K562 (cell line): ENCODE measurements around the gene OR2F2. TPM values are rescaled to one million over a fixed set of nuclear protein-coding genes. Genes with fewer than 3 reads are reported as not detected.

Experiments
- ADNP ChIP-seq: fragments of 200-800 bp; sonication (Bioruptor generic); IDR thresholded peaks from 2 replicates; pipeline ENCODE4 v1.6.1; 2016; ENCODE audit warnings: missing genetic modification characterization, missing compliant biosample characterization
- ARID3A ChIP-seq: IDR thresholded peaks from 2 replicates; pipeline ENCODE4 v1.6.1; 2012; ENCODE audit warnings: low read depth, low read length, improper control_type of control experiment, borderline replicate concordance
- ATF7 ChIP-seq: fragments of 450-650 bp; IDR thresholded peaks from 2 replicates; pipeline ENCODE4 v1.7.1; 2014; ENCODE audit warnings: mild to moderate bottlenecking, moderate library complexity
- CC2D1A ChIP-seq: fragments of 450-650 bp; IDR thresholded peaks from 2 replicates; pipeline ENCODE4 v1.6.1; 2017; ENCODE audit warnings: mild to moderate bottlenecking
- CEBPZ ChIP-seq: fragments of 150-350 bp; IDR thresholded peaks from 2 replicates; pipeline ENCODE4 v1.6.1; 2014; ENCODE audit warnings: low read depth, mild to moderate bottlenecking, low read length, borderline replicate concordance
- CHCHD3 ChIP-seq: fragments of 250-450 bp; sonication (Bioruptor Pico); IDR thresholded peaks from 2 replicates; pipeline ENCODE4 v2.1.2; 2022; ENCODE audit warnings: mild to moderate bottlenecking
- CHD1 ChIP-seq: fragments of 200-600 bp; sonication (generic); IDR thresholded peaks from one replicate; pipeline ENCODE4 v1.6.1; 2012; ENCODE audit warnings: mild to moderate bottlenecking, moderate library complexity, low read length, inconsistent platforms
- DEAF1 ChIP-seq: fragments of 450-650 bp; formaldehyde crosslinking; IDR thresholded peaks from 2 replicates; pipeline ENCODE4 v1.4.0; 2020; ENCODE audit warnings: mild to moderate bottlenecking, moderate library complexity
- EP300 ChIP-seq: IDR thresholded peaks from 2 replicates; pipeline ENCODE4 v1.6.1; 2012; ENCODE audit warnings: low read length, improper control_type of control experiment
- JUN ChIP-seq, 2 experiments: sonication (generic) in 1 of 2; formaldehyde crosslinking in 1 of 2; IDR thresholded peaks; 2 replicates each; pipeline versions ENCODE4 v1.6.1 to v1.8.0; 2012 to 2022; ENCODE audit warnings: borderline replicate concordance in 2 of 2, mild to moderate bottlenecking in 2 of 2, improper control_type of control experiment in 1 of 2, low read depth in 1 of 2, low read length in 1 of 2, missing genetic modification reagents in 1 of 2
- JUND ChIP-seq, 2 experiments: IDR thresholded peaks; 2 replicates in 1 of 2; 3 replicates in 1 of 2; pipeline ENCODE4 v1.6.1; 2011; ENCODE audit warnings: borderline replicate concordance in 2 of 2, low read depth in 2 of 2, low read length in 2 of 2, improper control_type of control experiment in 1 of 2, missing biosample characterization in 1 of 2, missing genetic modification characterization in 1 of 2, missing genetic modification reagents in 1 of 2
- MLX ChIP-seq, 2 experiments: fragments of 450-650 bp in 1 of 2; sonication (generic) in 1 of 2; formaldehyde crosslinking; conservative IDR thresholded peaks; 2 replicates each; pipeline versions ENCODE4 v1.4.0 to v1.8.1; 2020 to 2022; ENCODE audit warnings: mild to moderate bottlenecking in 1 of 2, missing genetic modification reagents in 1 of 2
- MYNN ChIP-seq, 2 experiments: sonication (generic); formaldehyde crosslinking in 1 of 2; IDR thresholded peaks; 2 replicates each; pipeline versions ENCODE4 v1.5.0 to v1.6.1; 2016 to 2020; ENCODE audit warnings: antibody characterized with exemption in 1 of 2, missing genetic modification reagents in 1 of 2
- NBN ChIP-seq: fragments of 450-650 bp; IDR thresholded peaks from 2 replicates; pipeline ENCODE4 v1.6.1; 2016; ENCODE audit warnings: low read depth, mild to moderate bottlenecking
- RBBP5 ChIP-seq: fragments of 200-600 bp; sonication (generic); IDR thresholded peaks from 2 replicates; pipeline ENCODE4 v1.6.1; 2012; ENCODE audit warnings: borderline replicate concordance, mild to moderate bottlenecking, low read length, control low read depth, inconsistent platforms; ENCODE audit not compliant: insufficient read depth, poor library complexity, severe bottlenecking
- RCOR1 ChIP-seq, 2 experiments: IDR thresholded peaks; 2 replicates each; pipeline ENCODE4 v1.6.1; 2012; ENCODE audit warnings: low read depth in 2 of 2, low read length in 2 of 2, borderline replicate concordance in 1 of 2, improper control_type of control experiment in 1 of 2
- TRIM24 ChIP-seq, 2 experiments: fragments of 450-650 bp; IDR thresholded peaks; 2 replicates each; pipeline ENCODE4 v1.6.1; 2016
- ZKSCAN8 ChIP-seq: fragments of 200-800 bp; sonication (Bioruptor generic); IDR thresholded peaks from 2 replicates; pipeline ENCODE4 v1.6.1; 2016; ENCODE audit warnings: missing genetic modification characterization, missing compliant biosample characterization
- polyA plus RNA-seq, 8 experiments: library from polyadenylated mRNA; depleted of rRNA in 4 of 8; stranded (reverse) in 5 of 8; unstranded in 3 of 8; fragments of >200 nt; fragmentation: Nextera tagmentation in 2 of 8; fragmentation: Illumina TruSeq in 1 of 8; extraction: Ambion mirVana in 2 of 8; extraction: Trizol in 1 of 8; gene quantifications; 2 replicates each; pipeline versions ENCODE4 v1.2.1 to v1.2.3, GENCODE V29; 2011 to 2014; ENCODE audit warnings: inconsistent platforms in 1 of 8, missing spikeins in 1 of 8
- total RNA-seq, 7 experiments: library from RNA; depleted of rRNA in 6 of 7; stranded (reverse); fragments of >200 nt in 6 of 7; fragmentation: Illumina TruSeq in 2 of 7; extraction: Trizol in 2 of 7; gene quantifications; 2 replicates each; pipeline versions ENCODE4 v1.2.1 to v1.2.3, GENCODE V29; 2011 to 2021; ENCODE audit warnings: low replicate concordance in 1 of 7

OR2F2 gene
- total and polyA plus RNA-seq, 9 of the 15 experiments (the other 6 are each of a cell fraction or from before 2014, with no cell fraction given) = not detected

- peak; percentile 86 to 92 for TF ChIP-seq TRIM24 (IDR thresholded peaks at IDR 0.05)
- TF ChIP-seq ARID3A = peak; percentile 88
- peak; percentile 82; the same call in 1 of the 2 replicates for TF ChIP-seq JUND (IDR thresholded peaks at IDR 0.05; ENCODE audit: borderline replicate concordance, low read depth, low read length)
- peak; percentile 83 for TF ChIP-seq JUND (tag; IDR thresholded peaks at IDR 0.05; ENCODE audit: borderline replicate concordance, low read depth, low read length)
- no peak for TF ChIP-seq RBBP5
- TF ChIP-seq CEBPZ = no peak
- no peak for TF ChIP-seq CHD1
- TF ChIP-seq ATF7 = peak; percentile 96
- no peak for TF ChIP-seq CHCHD3 (CRISPR knock-in tag)
- TF ChIP-seq ZKSCAN8 (CRISPR knock-in tag) = no peak
- TF ChIP-seq NBN = peak; percentile 63
- TF ChIP-seq RCOR1 (IDR thresholded peaks at IDR 0.05; ENCODE audit: borderline replicate concordance in 1 of 2, low read depth in 2 of 2, low read length in 2 of 2) = peak in 1 of 2 experiments; percentile 23; a peak in 1 of 4 replicates
- TF ChIP-seq MLX (CRISPR knock-in tag; conservative IDR thresholded peaks at IDR 0.05) = no peak
- TF ChIP-seq DEAF1 = peak; percentile 58
- 0 out of 2 replicates have a peak, but pooled peaks have one; percentile 20 for TF ChIP-seq ADNP
- peak; percentile 72; the same call in 1 of the 2 replicates for TF ChIP-seq JUN (IDR thresholded peaks at IDR 0.05; ENCODE audit: borderline replicate concordance, low read depth, low read length)
- no peak for TF ChIP-seq JUN (CRISPR knock-in tag; IDR thresholded peaks at IDR 0.05; ENCODE audit: borderline replicate concordance)
- TF ChIP-seq CC2D1A = peak; percentile 64; the same call in 1 of the 2 replicates
- no peak for TF ChIP-seq MYNN (IDR thresholded peaks at IDR 0.05)
- TF ChIP-seq MYNN (CRISPR knock-in tag; IDR thresholded peaks at IDR 0.05) = no peak
- peak; percentile 57; the same call in 1 of the 2 replicates for TF ChIP-seq EP300
Observed at GRCh38 chr7:143892527-143893300, 42.3 kb upstream of the OR2F2 start (continued).
